ENCODE results near the gene SART3.
"Not testable (repeated sequence)": the region's sequence is repeated elsewhere in the genome, so short reads cannot be mapped to it uniquely, and the experiment has no call there.

SART3 gene

DNA sequence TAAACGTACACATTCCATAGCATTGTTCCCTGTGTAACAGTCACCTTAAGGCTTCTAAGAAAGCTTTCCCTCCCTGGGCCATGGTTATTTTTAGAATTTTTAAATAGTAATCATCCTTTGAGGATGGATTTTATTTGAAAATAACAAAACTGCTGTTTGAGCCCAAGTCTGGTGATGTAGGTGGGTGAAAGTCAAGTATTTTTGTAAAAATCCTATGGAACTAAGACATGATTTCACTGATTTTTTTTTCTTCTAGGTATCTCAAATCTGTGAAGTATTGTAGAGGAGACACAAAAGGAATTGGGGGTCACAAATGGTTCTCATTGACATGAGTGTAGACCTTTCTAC is 2.8 kb upstream of the SART3 start:
- no peak for FAIRE-seq

DNA sequence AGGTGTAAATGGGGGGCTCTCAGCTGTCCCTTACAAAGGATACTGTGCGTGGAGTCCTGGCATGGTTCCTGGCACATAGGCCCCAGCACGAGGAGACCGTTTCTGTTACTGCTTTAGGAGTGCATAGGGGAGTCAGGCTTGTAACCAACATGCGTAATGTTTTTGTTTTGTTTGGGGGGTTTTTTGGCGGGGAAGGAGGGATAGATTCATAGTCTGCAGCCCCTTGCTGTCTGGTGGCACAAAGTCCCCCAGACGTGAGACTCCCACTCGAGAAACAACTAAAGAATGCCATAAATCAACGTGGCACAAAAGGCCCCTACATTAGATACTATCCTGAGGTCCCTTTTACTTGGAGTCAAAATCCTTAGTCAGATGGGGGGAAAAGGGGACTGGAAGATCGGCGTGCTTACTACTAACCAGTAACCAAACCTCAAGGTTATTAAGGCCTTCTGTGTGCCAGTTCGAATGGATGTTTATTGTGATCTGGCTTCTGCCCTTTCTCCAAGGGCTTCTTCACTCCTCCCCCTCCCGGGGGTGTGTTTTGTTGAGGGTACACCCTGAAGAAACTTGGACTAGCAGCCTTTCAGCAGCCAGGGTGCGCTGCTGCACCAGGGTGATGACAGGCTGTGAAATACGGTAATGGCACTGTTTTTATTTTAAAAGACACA is 2.3 kb upstream of the SART3 start:
- DNase-seq (ENCODE audit: low spot score) (peak; percentile 72), FAIRE-seq (no peak)

More for the DNA sequence above, 2.8 kb upstream of the SART3 start:
- no peak for DNase-seq (ENCODE audit: low spot score)

DNA sequence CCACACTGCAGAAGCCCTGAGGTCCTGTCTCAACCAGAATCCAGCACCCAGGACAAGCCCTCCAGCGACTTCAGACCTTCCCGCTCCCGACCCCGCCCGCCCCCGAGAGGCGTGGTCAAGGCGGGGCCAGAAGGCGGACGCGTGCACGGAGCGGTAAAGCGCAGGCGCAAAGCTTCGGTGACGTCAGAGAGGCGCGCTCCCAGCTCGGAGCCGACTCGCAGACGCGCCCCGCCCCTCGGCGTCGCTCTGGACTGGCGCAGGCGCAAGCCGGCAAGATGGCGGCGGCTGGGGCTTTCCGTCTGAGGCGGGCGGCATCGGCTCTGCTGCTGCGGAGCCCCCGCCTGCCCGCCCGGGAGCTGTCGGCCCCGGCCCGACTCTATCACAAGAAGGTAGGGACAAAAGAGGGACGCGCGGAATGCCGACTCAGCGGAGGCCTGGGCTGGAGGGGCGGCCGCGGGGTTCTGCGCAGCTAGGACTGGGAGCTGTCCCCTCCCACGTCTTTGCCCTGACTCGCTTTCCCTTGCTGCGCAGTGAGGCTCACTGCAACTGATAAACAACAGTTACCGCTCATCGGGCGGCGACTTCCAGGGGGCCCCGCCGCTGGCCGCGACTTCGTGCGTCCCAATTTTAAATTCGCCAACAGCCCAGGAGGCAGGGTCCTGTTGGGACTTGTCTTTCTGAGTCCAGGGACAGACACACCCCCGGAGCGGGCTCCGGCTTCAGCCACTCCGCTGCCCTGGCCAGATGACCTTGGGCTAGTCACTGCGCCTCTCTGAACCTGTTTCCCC is 1.6 kb upstream of the SART3 start, which contains the start of gene ISCU:
TSS of gene ISCU (plus strand) at position 249 of the 788 bp plus-strand sequence. CDS start at position 276, 27 bp downstream.
- no peak for FAIRE-seq

DNA sequence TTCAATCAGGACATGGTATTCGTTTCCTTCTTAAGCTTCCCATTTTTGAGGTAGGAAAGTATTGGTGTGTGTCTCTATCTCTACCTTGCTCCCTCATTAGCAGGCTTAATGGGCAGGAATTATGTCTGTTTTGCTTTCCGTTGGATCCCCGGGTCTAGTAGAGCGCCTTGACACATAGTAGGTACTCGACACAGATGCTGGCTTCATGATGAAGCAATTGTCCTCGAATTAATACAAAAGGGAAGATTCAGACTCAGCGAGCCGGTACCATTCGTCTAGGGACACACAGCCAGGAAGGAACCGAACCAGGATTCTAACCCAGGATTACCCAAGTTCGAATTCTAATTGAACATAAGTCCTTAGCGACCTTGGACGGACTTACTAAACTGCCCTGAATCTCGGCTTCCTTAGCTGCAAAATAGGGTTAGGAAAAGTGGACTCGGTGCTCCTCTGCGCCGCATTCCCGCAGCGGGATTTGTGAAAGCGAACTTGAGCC is 927 bp upstream of the SART3 start:
- FAIRE-seq = no peak
- DNase-seq (ENCODE audit: low spot score) = no peak

More for the DNA sequence above, 1.6 kb upstream of the SART3 start, which contains the start of gene ISCU:
- DNase-seq (ENCODE audit: low spot score) = peak; percentile 96

DNA sequence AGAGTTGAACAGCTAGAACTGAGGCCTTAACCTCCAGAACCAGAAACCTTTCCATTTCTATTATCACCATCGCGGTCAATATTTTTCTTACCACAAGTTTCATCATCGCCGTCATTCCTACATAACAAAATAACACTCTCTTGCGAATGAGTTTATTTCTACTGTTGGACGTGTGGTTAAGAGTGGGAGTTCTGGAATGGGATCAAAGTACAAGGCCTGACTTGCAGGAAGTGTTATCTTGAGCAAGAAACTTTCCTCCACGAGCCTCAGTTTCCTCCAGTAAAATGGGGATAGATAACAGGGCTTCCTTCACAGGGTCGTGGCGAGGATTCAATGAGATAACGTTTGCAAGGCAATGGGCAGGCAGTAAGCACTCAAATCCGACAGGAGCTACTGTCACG is 652 bp downstream of the SART3 start:
- DNase-seq (ENCODE audit: low spot score) (no peak), FAIRE-seq (no peak)

DNA sequence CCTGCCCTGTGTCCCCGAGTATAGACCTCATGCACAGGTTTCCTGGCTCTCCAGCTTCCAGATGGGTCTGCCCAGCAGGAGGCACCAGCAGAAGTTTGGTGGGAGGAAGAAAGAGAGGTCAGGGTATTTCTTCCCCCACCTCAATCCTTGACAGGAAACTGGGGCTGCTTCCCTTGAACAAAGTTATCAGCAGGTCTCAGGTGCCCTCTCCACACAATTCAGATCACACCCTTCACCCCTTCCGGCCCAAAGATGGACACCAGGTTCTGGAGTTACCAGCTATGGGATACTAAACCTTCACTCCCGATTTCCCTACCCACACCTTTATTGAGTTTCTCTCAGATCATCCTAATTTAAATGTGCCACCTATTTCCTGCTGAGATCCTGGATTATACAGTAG is 1.2 kb downstream of the SART3 start:
- no peak for DNase-seq (ENCODE audit: low spot score)
- no peak for FAIRE-seq

DNA sequence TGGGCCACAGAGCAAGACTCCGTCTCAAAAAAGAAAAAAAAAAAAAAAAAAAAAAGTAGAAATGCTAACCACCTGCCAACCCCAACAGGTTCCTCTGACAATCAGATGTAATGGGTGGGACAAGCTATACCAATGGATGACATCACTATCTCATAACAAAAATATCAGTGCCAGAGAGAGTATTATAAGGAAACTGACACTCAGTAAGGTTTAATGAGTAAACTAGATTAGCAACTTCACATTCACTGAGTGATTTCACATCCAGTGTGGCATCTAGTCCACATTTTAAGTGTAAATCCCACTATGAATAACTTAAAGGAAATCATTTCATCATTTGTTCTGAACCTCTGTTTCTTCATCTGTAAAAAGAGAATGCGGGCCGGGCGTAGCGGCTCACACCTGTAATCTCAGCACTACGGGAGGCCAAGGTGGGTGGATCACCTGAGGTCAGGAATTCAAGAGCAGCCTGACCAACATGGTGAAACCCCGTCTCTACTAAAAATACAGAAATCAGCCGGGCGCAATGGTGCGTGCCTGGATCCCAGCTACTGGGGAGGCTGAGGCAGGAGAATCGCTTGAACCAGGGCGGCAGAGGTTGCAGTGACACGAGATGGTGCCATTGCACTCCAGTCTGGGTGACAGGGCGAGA is 1.8 kb downstream of the SART3 start:
- no peak for FAIRE-seq
- no peak for DNase-seq (ENCODE audit: low spot score)

DNA sequence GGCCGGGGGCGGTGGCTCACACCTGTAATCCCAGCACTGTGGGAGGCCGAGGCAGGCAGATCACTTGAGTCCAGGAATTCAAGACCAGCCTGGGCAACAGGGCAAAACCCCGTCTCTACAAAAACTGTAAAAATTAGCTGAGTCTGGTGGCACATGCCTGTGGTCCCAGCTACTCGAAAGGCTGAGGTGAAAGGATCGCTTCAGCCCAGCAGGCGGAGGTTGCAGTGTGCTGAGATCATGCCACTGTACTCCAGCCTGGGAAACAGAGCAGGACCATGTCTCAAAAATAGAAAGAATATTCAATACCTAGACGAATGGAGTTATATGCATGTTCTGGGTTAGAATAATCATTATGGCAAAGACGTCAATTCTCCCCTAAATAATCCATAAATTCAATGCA is 5.6 kb downstream of the SART3 start:
- DNase-seq (ENCODE audit: low spot score); FAIRE-seq: not testable (repeated sequence)

DNA sequence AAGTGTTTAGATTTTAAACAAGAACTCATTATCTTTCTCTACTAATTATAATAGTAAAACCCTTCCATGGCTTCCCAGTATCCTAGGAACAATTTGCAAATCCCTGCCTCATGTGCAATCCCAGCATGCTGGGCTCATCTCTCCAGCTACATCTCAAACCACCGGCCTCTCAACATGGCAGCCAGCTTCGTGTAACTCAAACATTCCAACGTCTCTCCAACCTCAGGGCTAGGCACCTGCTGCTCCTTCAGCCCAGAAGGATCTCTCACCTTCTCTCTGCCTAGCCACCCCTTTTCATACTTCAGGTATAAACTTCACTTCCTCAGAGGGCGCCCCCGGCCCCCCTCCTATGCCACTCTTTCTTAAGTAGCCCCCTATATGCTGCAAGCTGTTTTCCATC is 7.2 kb downstream of the SART3 start:
- DNase-seq (ENCODE audit: low spot score) (no peak), FAIRE-seq (no peak)

DNA sequence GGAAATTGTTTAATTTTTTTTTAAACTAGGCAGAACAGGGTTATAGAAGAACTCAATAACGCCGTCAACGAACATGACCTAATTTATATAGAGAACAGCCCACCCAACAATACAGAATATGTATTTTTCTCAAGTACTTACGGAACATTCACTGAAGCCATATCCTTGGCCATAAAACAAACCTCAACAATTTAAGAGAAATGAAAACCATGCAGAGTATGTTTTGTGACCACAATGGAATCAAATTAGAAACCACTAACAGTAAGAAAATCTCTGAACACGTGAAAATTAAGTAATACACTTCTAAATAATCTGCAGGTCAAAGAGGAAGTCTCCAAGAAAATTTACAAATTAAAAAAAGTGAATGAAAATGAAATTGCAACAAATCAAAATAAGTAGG is 9.4 kb downstream of the SART3 start:
- FAIRE-seq = no peak
- no peak for DNase-seq (ENCODE audit: low spot score)

DNA sequence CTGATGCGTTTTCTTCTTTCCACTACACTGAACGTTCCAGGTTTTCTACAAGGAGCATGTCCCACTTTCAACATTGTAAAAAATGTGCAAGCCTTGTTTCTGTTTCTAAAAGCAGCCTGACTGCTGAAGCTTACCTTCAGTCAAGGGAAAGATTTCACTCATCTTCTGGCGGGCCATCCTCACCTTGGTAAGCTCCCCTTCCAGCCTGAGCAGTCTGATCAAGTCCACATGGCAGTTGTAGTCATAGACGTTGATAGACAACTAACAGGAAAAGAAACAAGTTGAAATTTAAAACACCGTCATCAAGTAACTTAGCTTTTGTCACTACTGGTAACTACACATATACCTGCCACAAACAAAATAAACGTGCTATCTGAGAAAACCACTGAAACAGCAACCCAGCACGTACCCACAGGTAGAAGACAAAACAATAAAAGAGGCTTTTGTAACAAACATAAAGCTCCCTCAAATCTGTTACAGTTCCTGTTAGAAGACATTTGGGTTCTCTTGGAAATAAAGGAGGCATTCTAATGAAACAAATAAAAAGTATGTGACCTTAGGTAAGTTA is 11.9 kb downstream of the SART3 start:
- FAIRE-seq (no peak), DNase-seq (ENCODE audit: low spot score) (no peak)

DNA sequence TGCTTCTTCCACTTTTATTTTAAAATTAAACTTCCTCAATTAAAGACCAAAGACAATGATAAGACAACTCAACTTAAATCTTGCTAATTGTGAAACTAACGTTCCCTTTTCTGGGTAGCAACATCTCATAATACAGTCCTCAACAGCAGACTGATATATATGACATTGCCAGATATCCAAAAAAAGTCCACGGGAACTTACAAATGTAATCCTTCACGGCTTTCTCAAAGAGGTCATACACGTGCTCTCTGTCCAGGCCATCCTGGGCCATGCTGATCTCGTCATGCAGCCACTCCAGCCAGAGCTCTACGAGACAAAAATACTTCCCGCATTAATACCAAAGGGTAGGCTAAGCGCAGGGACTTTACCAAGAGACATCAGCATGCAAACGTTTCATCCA is 13.3 kb downstream of the SART3 start:
- FAIRE-seq (no peak), DNase-seq (ENCODE audit: low spot score) (no peak)

DNA sequence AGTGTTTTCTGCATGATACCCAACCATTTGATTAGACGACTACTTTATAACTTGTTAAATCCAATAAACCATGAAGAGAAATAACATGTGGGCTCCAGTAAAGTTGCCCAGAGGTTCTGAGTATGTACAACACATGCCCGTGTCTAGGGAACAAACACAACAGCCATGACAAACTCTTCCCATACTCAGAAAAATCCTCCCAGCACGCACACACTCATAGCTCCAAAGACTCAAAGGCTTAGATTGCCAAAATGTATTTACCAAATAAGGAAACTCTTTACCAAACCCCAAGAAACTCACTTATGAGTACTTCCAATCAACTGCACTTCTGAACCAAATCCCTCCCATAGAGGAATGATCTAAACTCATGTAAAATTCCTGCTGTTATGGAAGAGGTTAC is 17.3 kb downstream of the SART3 start:
- FAIRE-seq = no peak

DNA sequence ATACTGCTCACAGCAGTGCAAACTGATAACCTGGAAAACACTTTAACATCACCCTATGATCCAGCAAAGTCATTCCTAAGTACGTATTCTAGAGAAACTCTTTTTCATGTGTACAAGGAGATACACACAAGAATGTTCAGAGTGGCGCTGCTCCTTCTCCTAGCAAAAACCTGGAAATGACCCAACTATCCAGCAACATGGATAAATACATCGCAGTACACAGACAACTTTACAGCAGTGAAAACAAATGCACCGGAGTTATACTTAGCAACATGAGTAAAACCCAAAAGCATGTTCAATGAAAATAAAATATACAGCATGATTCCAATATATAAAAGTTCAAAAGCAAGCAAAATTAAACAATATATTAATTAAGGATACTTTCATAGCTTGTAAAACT is 18.7 kb downstream of the SART3 start:
- DNase-seq (ENCODE audit: low spot score) = no peak
- FAIRE-seq = no peak

More for the DNA sequence above, 17.3 kb downstream of the SART3 start:
- no peak for DNase-seq (ENCODE audit: low spot score)

DNA sequence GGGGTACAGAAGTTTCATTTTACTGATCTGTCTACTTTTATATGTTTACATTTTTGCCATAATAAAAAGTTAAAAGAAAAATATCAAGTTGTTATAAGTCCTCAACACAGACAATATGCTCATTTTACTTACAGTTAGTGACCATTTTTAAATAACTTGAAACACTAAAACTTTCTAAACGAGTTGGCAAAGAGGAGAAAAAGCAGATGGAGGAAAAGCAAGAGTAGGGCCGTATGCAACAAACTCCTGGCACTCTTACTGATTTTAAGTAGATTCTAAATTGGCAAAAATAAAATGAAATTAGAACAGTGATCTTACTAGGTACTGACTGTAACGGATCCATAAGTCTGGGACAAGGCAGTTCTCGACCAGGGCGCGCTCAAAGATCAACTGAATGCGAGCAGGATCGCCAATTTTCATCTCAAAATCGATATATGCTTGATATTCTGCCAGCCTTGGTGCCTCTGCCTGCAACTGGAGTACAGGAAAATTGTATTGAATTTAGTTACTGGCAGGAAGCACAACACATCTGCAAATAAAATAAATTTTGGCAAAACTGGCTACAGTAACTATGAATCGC is 22.3 kb downstream of the SART3 start:
- no peak for DNase-seq (ENCODE audit: low spot score)
- no peak for FAIRE-seq

DNA sequence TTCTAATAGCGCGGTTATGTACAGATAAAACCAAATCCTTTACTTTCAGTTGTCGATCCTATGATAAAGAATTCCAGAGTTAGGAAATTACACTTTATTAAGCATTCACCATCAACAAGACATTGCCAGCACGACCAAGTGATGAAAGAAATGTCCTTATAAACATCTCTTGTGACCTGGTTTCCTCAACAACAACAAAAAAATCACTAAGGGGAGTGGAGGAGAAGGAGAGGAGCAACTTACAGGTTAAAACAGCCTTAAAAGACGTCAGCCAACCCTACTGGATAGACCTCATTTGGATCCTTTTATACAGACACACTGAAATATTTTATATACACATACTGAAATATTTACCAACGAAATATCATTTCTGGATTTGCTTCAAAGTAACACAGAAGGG is 22.8 kb downstream of the SART3 start:
- FAIRE-seq (no peak), DNase-seq (ENCODE audit: low spot score) (no peak)

DNA sequence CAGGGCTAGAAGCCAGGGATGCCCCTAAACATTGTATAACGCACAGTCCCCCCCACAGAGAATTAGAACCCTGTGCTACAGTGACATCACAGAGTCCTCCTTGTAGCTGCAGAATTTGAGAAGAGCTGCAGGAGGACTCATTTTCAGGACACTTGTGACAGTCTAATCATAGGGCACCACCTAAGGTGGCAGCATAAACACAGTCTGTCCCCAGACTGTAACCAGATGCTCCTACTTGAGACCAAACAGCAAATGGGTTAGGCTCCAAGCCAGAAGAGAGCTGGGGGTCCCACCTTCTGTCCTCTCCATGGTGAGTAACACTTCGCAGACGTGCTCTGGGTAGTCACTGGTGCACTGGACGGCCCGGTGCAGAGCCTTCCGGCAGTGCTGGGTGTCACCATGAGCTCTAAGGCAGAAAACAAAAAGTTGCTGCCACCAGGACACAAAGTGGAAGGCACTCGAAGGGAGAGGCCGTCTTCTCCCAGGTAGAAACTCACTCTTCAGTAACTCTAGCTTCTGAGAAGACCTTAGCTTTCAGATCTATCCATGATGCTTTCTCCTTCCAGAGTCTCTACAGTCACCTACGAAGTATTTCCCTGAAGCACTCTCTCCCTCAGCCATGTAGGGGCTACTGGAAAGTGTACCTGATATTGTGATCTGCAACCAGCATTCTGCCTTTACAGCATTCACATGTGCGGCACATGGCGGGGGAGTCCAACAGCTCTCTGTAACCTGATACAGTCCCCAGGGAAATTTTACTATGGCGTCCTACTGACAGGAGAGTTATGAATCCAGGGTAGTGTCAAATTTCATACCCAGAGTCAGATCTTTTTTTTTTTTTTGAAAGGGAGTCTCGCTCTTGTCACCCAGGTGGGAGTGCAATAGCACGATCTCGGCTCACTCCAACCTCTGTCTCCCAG is 28.8 kb downstream of the SART3 start:
- FAIRE-seq (no peak), DNase-seq (ENCODE audit: low spot score) (no peak)

DNA sequence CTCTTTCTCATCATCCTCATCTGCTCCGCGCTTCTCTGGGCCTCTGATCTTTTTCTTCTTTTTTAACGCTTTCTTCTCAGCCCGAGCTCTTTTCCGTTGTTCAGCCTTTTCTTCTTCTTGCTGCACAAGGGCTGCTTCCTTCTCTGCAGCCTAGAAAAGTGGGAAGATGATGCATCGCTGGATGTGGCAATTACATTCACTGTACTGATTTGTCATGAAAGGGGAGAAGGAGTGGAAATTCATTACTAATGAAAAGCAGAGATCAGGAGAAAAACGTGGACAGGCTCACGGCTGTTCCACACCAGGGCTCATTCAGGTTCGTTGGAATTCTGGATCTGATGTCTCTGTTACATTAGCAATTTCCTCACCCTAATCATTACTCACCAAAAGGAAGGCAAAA is 30.8 kb downstream of the SART3 start:
- no peak for DNase-seq (ENCODE audit: low spot score)
- FAIRE-seq = no peak

DNA sequence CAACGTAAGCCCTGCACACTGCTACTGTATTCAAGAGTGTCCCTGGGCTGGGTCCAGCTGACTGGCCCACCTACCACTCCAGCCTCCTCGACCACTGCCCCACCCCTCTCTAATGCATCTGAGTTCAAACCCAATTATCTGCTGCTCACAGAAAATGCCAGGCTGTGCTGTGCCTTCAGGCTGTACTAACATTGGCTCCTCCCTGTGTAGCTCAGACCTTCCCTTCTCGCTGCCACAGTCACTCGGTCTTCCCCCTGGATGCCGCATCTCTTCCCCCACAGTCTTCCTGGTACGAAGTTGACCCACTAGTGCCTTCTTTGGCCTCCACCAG is 33.8 kb downstream of the SART3 start:
- FAIRE-seq (no peak), DNase-seq (ENCODE audit: low spot score) (no peak)

DNA sequence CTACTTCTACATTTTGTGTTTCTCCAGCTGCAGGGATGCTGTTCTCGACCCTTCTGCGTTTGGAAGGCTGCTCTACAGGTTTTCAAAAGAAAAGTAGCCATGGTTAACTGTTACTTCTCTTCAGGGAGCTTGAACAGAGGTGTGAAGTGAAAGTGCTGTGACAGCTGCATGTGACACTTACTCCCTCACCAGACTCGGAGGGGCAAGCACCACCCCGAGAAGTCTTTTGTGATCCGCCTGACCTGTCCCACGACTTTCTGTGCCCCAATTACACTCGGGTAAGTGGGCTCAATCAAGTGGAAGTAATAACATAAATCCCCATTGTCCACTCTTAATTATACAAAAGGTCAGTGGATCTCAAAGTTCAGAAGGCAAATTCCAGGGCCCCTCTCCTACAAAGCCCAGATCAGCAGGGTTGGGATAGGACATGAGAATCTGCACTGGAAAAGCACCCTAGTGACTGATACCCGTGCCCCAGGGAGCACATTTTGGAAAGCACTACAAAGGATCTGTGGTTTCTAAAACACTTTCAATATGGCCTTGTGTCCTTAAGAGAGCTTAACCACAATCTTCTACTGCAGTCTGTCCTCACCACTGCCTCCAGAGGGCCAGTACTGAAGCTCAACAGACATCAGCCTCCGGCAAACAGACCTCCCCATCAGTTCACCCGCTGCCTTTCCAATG is 34.3 kb downstream of the SART3 start:
- DNase-seq (ENCODE audit: low spot score) = no peak
- no peak for FAIRE-seq

Measured in urothelium cell line (cell line).